Loucy (cell line): ENCODE results near the gene GLRX.

ENCODE experiments used
- H2AFZ ChIP-seq: fragments of 200-600 bp; sonication (generic); 2 replicates; pipeline ENCODE4 v1.6.0; 2016; ENCODE audit warnings: antibody characterized with exemption, mild to moderate bottlenecking, low read length, moderate library complexity
- H3F3A ChIP-seq: fragments of 200-600 bp; 2 replicates; pipeline ENCODE4 v1.6.0; 2016; ENCODE audit warnings: antibody characterized with exemption, low read depth, mild to moderate bottlenecking
- H3K27me3 ChIP-seq: fragments of 200-600 bp; sonication (generic); 2 replicates; pipeline ENCODE4 v1.6.1; 2014; ENCODE audit warnings: low read length, mild to moderate bottlenecking; ENCODE audit not compliant: insufficient read depth, poor library complexity, severe bottlenecking
- H3K36me3 ChIP-seq: fragments of 200-600 bp; sonication (generic); 2 replicates; pipeline ENCODE4 v1.6.1; 2016; ENCODE audit warnings: low read length; ENCODE audit not compliant: insufficient read depth
- H3K4me1 ChIP-seq: fragments of 200-600 bp; sonication (generic); 2 replicates; pipeline ENCODE4 v1.5.1; 2014; ENCODE audit warnings: low read length, mild to moderate bottlenecking; ENCODE audit not compliant: insufficient read depth, poor library complexity, severe bottlenecking
- H3K4me2 ChIP-seq: fragments of 200-600 bp; sonication (generic); 2 replicates; pipeline ENCODE4 v1.6.0; 2014; ENCODE audit warnings: antibody characterized with exemption, low read length, low read depth, mild to moderate bottlenecking; ENCODE audit not compliant: poor library complexity, severe bottlenecking
- H3K4me3 ChIP-seq: fragments of 200-600 bp; sonication (generic); 2 replicates; pipeline ENCODE4 v1.5.1; 2014; ENCODE audit warnings: low read length, mild to moderate bottlenecking, mixed read lengths; ENCODE audit not compliant: poor library complexity, severe bottlenecking
- H3K79me2 ChIP-seq: fragments of 200-600 bp; sonication (generic); 2 replicates; pipeline ENCODE4 v1.6.1; 2014; ENCODE audit warnings: low read length; ENCODE audit not compliant: insufficient read depth
- H3K9ac ChIP-seq: fragments of 200-600 bp; sonication (generic); 2 replicates; pipeline ENCODE4 v1.6.0; 2014; ENCODE audit warnings: mild to moderate bottlenecking, low read depth, low read length, moderate library complexity; ENCODE audit not compliant: poor library complexity, severe bottlenecking
- H3K9me2 ChIP-seq: fragments of 200-600 bp; sonication (generic); replicated peaks from 2 replicates; pipeline ENCODE4 v1.6.1; 2016; ENCODE audit warnings: low read depth, low read length, mixed read lengths
- H3K9me3 ChIP-seq: fragments of 200-600 bp; sonication (generic); 2 replicates; pipeline ENCODE4 v1.6.1; 2014; ENCODE audit warnings: mild to moderate bottlenecking, antibody characterized with exemption, low read length, low read depth; ENCODE audit not compliant: insufficient read depth
- H4K20me1 ChIP-seq: fragments of 200-600 bp; sonication (generic); 2 replicates; pipeline ENCODE4 v1.6.0; 2014; ENCODE audit warnings: antibody characterized with exemption, low read length, mild to moderate bottlenecking; ENCODE audit not compliant: insufficient read depth, poor library complexity, severe bottlenecking
- EZH2phosphoT487 ChIP-seq: fragments of 200-600 bp; IDR thresholded peaks from 2 replicates; pipeline ENCODE4 v1.6.1; 2018; ENCODE audit warnings: antibody characterized with exemption, mild to moderate bottlenecking, moderate library complexity, borderline replicate concordance
- TF ChIP-seq, protein P1 (sequence below): fragments of 200-600 bp; sonication (generic); conservative IDR thresholded peaks from 2 replicates; pipeline ENCODE4 v1.5.1; 2014; ENCODE audit warnings: mild to moderate bottlenecking, antibody characterized with exemption, low read length

The GLRX gene

DNA sequence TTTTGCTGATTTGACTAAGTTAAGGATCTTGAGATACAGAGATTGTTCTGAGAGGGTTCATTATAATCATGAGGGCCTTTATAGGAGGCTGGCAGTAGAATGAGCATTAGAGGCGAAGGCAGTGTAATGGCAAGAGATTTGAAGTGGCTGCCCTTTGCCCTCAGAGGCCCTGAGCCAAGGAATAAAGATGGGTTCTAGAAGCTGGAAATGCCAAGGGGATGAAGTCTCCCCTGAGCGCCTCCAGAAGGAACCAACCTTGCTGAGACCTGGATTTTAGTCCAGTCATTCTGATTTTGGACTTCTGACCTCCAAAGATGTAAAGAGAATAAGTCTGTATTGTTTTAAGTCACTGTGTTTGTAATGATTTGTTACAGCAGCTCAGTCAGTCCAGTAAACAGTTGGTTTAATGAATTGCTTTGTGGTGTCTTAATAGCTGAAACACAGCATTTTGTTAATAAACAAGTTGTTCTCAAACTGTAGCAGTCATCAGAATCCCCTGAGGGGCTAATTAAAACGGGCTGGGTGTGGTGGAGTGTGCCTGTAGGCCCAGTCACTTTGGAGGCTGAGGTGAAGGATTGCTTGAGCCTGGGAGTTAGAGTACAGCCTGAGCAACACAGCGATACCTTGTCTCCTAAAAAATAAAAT lies 23.2 kb downstream of the GLRX start:
- TF ChIP-seq, protein P1, sequence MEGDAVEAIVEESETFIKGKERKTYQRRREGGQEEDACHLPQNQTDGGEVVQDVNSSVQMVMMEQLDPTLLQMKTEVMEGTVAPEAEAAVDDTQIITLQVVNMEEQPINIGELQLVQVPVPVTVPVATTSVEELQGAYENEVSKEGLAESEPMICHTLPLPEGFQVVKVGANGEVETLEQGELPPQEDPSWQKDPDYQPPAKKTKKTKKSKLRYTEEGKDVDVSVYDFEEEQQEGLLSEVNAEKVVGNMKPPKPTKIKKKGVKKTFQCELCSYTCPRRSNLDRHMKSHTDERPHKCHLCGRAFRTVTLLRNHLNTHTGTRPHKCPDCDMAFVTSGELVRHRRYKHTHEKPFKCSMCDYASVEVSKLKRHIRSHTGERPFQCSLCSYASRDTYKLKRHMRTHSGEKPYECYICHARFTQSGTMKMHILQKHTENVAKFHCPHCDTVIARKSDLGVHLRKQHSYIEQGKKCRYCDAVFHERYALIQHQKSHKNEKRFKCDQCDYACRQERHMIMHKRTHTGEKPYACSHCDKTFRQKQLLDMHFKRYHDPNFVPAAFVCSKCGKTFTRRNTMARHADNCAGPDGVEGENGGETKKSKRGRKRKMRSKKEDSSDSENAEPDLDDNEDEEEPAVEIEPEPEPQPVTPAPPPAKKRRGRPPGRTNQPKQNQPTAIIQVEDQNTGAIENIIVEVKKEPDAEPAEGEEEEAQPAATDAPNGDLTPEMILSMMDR: no peak
- TF ChIP-seq EZH2phosphoT487: no peak
- Histone ChIP-seq H3K27me3 (no peaks in the 10 kb centered on the region), H3K9me3 (no peaks in the 10 kb centered on the region), H3F3A (0 out of 2 replicates have a peak, but pooled peaks cover 3% of the 10 kb centered on the region), H3K36me3 (peaks cover 21% of the 10 kb centered on the region; the same call in 1 of the 2 replicates), H3K9me2 (no peaks in the 10 kb centered on the region), H4K20me1 (no peaks in the 10 kb centered on the region), H3K9ac (no peak overlapping the region), H3K4me1 (peaks cover 13% of the 10 kb centered on the region), H2AFZ (no peak overlapping the region), H3K79me2 (no peaks in the 10 kb centered on the region), H3K4me3 (no peak overlapping the region), H3K4me2 (no peak overlapping the region)

DNA sequence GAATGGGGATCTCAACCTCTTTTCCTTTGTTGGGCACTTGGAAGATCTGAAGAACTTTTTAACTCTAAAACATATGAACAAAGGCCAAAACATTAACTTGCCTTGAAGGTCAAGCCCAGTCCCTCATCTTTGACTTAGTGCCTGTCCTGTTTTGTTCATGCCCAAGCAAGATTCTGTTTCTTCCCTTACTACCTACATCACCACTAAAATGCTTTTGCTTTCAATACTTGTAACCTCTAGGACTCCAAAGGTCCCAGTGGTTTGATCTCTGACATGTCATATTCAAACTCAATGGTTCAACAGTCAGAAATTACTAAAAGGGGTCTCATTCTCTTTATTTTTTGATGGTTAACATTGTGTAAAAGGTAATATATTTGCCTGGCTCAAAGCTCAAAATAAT lies 24.0 kb downstream of the GLRX start:
- Histone ChIP-seq H3K4me2 (no peak overlapping the region), H4K20me1 (no peaks in the 10 kb centered on the region), H3K79me2 (no peaks in the 10 kb centered on the region), H2AFZ (no peak overlapping the region), H3K27me3 (no peaks in the 10 kb centered on the region), H3K9me2 (no peaks in the 10 kb centered on the region), H3K9ac (no peak overlapping the region), H3K36me3 (peaks cover 28% of the 10 kb centered on the region; the same call in 1 of the 2 replicates), H3K4me1 (peaks cover 13% of the 10 kb centered on the region), H3K4me3 (no peak overlapping the region), H3K9me3 (no peaks in the 10 kb centered on the region), H3F3A (0 out of 2 replicates have a peak, but pooled peaks cover 3% of the 10 kb centered on the region)
- TF ChIP-seq EZH2phosphoT487: no peak
- TF ChIP-seq, protein P1: no peak

- Histone ChIP-seq H3K9me3 (no peaks in the 10 kb centered on the region), H4K20me1 (no peaks in the 10 kb centered on the region), H3F3A (0 out of 2 replicates have a peak, but pooled peaks cover 3% of the 10 kb centered on the region), H3K9me2 (no peaks in the 10 kb centered on the region), H3K27me3 (no peaks in the 10 kb centered on the region), H3K4me3 (no peak overlapping the region), H3K79me2 (no peaks in the 10 kb centered on the region), H2AFZ (no peak overlapping the region), H3K4me2 (no peak overlapping the region), H3K4me1 (peaks cover 13% of the 10 kb centered on the region), H3K36me3 (peaks cover 30% of the 10 kb centered on the region; the same call in 1 of the 2 replicates), H3K9ac (no peak overlapping the region)
- TF ChIP-seq, protein P1: no peak
- no peak for TF ChIP-seq EZH2phosphoT487
Measured at GRCh38 chr5:95798048-95798447, 24.5 kb downstream of the GLRX start.
